ENCODE data around the gene KATNBL1. TPM values are rescaled to one million over a fixed set of nuclear protein-coding genes. Genes with fewer than 3 reads are reported as not detected.

The KATNBL1 gene
- 31.2 and 36.1 TPM in 2 replicates for total RNA-seq

GRCh38 chr15:34209421-34210282, at the start of gene KATNBL1:
Gene KATNBL1 (minus strand): TSS chr15:34210096. CDS start chr15:34163676, 46,420 bp downstream.

DNA sequence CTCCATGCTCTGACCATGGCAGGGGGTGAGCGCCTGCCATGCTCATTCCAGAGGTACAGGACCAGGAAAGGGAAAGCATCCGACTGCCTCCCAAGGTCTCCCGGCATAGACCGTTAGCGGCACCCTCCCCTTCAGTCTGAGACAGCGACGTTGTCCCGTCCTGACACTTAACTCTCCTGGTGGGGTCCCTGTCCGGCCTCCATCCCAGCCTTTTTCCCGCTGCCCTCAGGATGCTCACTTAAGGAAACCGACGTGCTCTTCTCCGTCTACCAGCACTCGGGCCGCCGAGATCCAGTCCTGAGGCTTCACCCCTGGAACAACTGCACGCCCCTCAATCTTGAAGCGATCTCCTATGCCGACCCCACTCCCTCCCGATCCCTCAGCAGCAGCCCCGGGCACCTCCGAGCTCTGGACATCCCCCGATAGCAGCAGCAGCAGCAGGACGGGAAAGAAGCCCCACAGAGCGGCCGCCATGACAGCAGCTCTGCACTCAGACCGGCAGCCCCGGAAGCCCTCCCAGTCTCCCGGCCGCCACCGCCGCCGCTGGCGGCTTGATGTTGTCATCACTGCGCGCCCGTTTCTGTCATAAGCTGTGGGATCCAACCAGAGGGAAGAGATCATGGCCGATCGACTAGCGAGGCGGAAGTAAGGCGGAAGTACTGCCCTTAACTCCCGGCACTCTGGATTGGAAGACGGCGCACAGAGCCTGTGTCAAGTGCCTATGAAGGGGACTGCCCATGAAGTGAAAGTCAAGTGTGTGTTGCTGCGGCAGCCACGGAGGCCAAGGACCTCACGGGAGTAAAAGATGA, 108.3 kb downstream of the KATNBL1 start, which contains the start of the genes EMC7 and PGBD4:
TSS of gene EMC7 (minus strand) at position 497 of the 809 bp plus-strand sequence. CDS start at position 474, 23 bp downstream.
TSS of gene PGBD4 (plus strand) at position 718 of the 809 bp plus-strand sequence. CDS start 449 bp downstream, outside the sequence.

Other genes starting within 250 kb of the KATNBL1 start
- 0.06 TPM in 1 of 2 replicates, not detected in the other for gene CHRM5, start 241.6 kb downstream of the KATNBL1 start, total RNA-seq
- 11.8 and 11.9 TPM in 2 replicates for gene AVEN, start 170.9 kb downstream of the KATNBL1 start, total RNA-seq
- gene EMC7, start 108.2 kb downstream of the KATNBL1 start, total RNA-seq = 59.3 and 76.5 TPM in 2 replicates
- gene PGBD4, start 108.0 kb downstream of the KATNBL1 start, total RNA-seq = 1.1 and 1.3 TPM in 2 replicates
- 166 and 173 TPM in 2 replicates for gene EMC4, start 14.9 kb upstream of the KATNBL1 start, total RNA-seq
- 11.3 and 12.4 TPM in 2 replicates for gene SLC12A6, start 127.7 kb upstream of the KATNBL1 start, total RNA-seq
- 212 and 225 TPM in 2 replicates for gene NOP10, start 133.0 kb upstream of the KATNBL1 start, total RNA-seq
- gene NUTM1, start 133.2 kb upstream of the KATNBL1 start, total RNA-seq = not detected in 2 replicates
- gene LPCAT4, start 157.1 kb upstream of the KATNBL1 start, total RNA-seq = 6.5 and 9.9 TPM in 2 replicates
- 9.3 and 14.0 TPM in 2 replicates for gene GOLGA8A, start 227.7 kb upstream of the KATNBL1 start, total RNA-seq

All from cardiac ventricle fibroblast (primary cell).